Neural progenitor cell (in vitro differentiated cells): ENCODE results near the gene TRMT44.

Source experiments
- EZH2 ChIP-seq: fragments of 200-600 bp; sonication (generic); IDR thresholded peaks from 2 replicates; pipeline ENCODE4 v1.6.1; 2017; ENCODE audit warnings: antibody characterized with exemption, mild to moderate bottlenecking, moderate library complexity
- EZH2phosphoT487 ChIP-seq: fragments of 200-600 bp; sonication (generic); IDR thresholded peaks from 2 replicates; pipeline ENCODE4 v1.6.1; 2017; ENCODE audit warnings: antibody characterized with exemption
- TF ChIP-seq, protein P1 (sequence below): fragments of 200-600 bp; sonication (generic); IDR thresholded peaks from 2 replicates; pipeline ENCODE4 v1.5.1; 2017; ENCODE audit warnings: antibody characterized with exemption, mild to moderate bottlenecking

- TF ChIP-seq, protein P1, sequence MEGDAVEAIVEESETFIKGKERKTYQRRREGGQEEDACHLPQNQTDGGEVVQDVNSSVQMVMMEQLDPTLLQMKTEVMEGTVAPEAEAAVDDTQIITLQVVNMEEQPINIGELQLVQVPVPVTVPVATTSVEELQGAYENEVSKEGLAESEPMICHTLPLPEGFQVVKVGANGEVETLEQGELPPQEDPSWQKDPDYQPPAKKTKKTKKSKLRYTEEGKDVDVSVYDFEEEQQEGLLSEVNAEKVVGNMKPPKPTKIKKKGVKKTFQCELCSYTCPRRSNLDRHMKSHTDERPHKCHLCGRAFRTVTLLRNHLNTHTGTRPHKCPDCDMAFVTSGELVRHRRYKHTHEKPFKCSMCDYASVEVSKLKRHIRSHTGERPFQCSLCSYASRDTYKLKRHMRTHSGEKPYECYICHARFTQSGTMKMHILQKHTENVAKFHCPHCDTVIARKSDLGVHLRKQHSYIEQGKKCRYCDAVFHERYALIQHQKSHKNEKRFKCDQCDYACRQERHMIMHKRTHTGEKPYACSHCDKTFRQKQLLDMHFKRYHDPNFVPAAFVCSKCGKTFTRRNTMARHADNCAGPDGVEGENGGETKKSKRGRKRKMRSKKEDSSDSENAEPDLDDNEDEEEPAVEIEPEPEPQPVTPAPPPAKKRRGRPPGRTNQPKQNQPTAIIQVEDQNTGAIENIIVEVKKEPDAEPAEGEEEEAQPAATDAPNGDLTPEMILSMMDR: no peak
- no peak for TF ChIP-seq EZH2phosphoT487
- TF ChIP-seq EZH2: no peak
Measured at GRCh38 chr4:8409264-8410065, 31.1 kb upstream of the TRMT44 start.
